HepG2 (cell line): ENCODE data around the gene TTLL6. TPM values are rescaled to one million over a fixed set of nuclear protein-coding genes. Genes with fewer than 3 reads are reported as not detected.

Experiments used
- ATAC-seq: fragments of 200-7000 bp; cut with Tn5 transposase; 3 replicates; pipeline ENCODE4 v1.9.1; 2020; ENCODE audit warnings: mild to moderate bottlenecking, moderate library complexity
- BruUV-seq: library from RNA; stranded (reverse); fragments of 400-500 nt; replicated peaks from 2 replicates; lab custom pipeline; 2021; lab: Mats Ljungman, UMichigan
- CTCF ChIA-PET: fragments of 300-600 bp; formaldehyde crosslinking; extraction: SDS; loops from one replicate; lab custom pipeline; 2021; ENCODE audit warnings: low total read pairs, inconsistent platforms, low intra/inter-chr PET ratio; lab: Yijun Ruan, JAX
- POLR2A ChIA-PET: fragments of 350-600 bp; sonication (Branson Sonifier 250); formaldehyde crosslinking; loops from one replicate; lab custom pipeline; 2020; ENCODE audit warnings: antibody characterized with exemption, inconsistent platforms; lab: Yijun Ruan, JAX
- DNase-seq: peaks from one replicate; pipeline ENCODE4 v3.0.0-alpha.2; 2015; ENCODE audit warnings: low spot score
- FAIRE-seq: peaks from 3 replicates; lab custom pipeline; 2011; peaks lifted over from hg19 to GRCh38; lab: Jason Lieb, UNC
- H2AFZ ChIP-seq: one replicate; pipeline ENCODE4 v1.6.1; 2011; ENCODE audit warnings: low read length, inconsistent platforms
- H3K27ac ChIP-seq: fragments of 300-600 bp; 3 replicates; pipeline ENCODE4 v1.8.0; 2011; ENCODE audit warnings: mixed run types, mild to moderate bottlenecking, mixed read lengths, low read length, inconsistent platforms; ENCODE audit not compliant: insufficient read depth; ENCODE audit errors: extremely low read length
- H3K27me3 ChIP-seq, 2 experiments: fragments of 200-600 bp in 1 of 2; 2 replicates in 1 of 2; 3 replicates in 1 of 2; pipeline versions ENCODE4 v1.6.0 to v1.8.0; 2011; ENCODE audit warnings: low read length in 2 of 2, mild to moderate bottlenecking in 2 of 2, moderate library complexity in 2 of 2, inconsistent platforms in 1 of 2; ENCODE audit not compliant: insufficient read depth in 2 of 2, control insufficient read depth in 1 of 2
- H3K36me3 ChIP-seq, 2 experiments: fragments of 200-600 bp in 1 of 2; replicated peaks in 1 of 2; 2 replicates in 1 of 2; 3 replicates in 1 of 2; pipeline versions ENCODE4 v1.5.1 to v1.8.0; 2011; ENCODE audit warnings: low read length in 2 of 2, inconsistent platforms in 1 of 2; ENCODE audit not compliant: insufficient read depth in 2 of 2, control insufficient read depth in 1 of 2
- H3K4me1 ChIP-seq: 2 replicates; pipeline ENCODE4 v1.5.1; 2012; ENCODE audit warnings: low read length, inconsistent platforms; ENCODE audit not compliant: insufficient read depth
- H3K4me2 ChIP-seq: 2 replicates; pipeline ENCODE4 v1.6.0; 2011; ENCODE audit warnings: low read depth, low read length, inconsistent platforms
- H3K4me3 ChIP-seq, 3 experiments: fragments of 200-600 bp in 1 of 3; sonication (generic), shearing (Covaris generic) in 1 of 3; replicated peaks in 1 of 3; 2 replicates each; pipeline ENCODE4 v1.5.1; 2011 to 2016; ENCODE audit warnings: low read length in 3 of 3, inconsistent platforms in 2 of 3, low read depth in 2 of 3, mild to moderate bottlenecking in 2 of 3, control low read depth in 1 of 3, mixed read lengths in 1 of 3; ENCODE audit not compliant: insufficient read depth in 1 of 3
- H3K79me2 ChIP-seq: one replicate; pipeline ENCODE4 v1.6.1; 2011; ENCODE audit warnings: low read length, inconsistent platforms; ENCODE audit not compliant: insufficient read depth
- H3K9ac ChIP-seq: 2 replicates; pipeline ENCODE4 v1.6.0; 2011; ENCODE audit warnings: mild to moderate bottlenecking, low read depth, low read length, inconsistent platforms; ENCODE audit not compliant: insufficient read depth
- H3K9me3 ChIP-seq: 2 replicates; pipeline ENCODE4 v1.5.1; 2012; ENCODE audit warnings: mild to moderate bottlenecking, low read length
- H4K20me1 ChIP-seq: 2 replicates; pipeline ENCODE4 v1.6.0; 2011; ENCODE audit warnings: inconsistent platforms, mild to moderate bottlenecking, low read length, moderate library complexity; ENCODE audit not compliant: insufficient read depth
- CBX5 ChIP-seq: sonication (generic); formaldehyde crosslinking; IDR thresholded peaks from 2 replicates; pipeline ENCODE4 v1.4.0; 2020; ENCODE audit warnings: missing genetic modification reagents, borderline replicate concordance
- ETV5 ChIP-seq: IDR thresholded peaks from 2 replicates; pipeline ENCODE4 v1.6.1; 2018; ENCODE audit warnings: missing biosample characterization, missing genetic modification reagents, inconsistent platforms, borderline replicate concordance
- HNF4G ChIP-seq, 2 experiments: sonication (generic) in 1 of 2; formaldehyde crosslinking in 1 of 2; IDR thresholded peaks; 2 replicates each; pipeline versions ENCODE4 v1.4.0 to v1.6.1; 2011 to 2020; ENCODE audit warnings: borderline replicate concordance in 2 of 2, low read depth in 2 of 2, mild to moderate bottlenecking in 2 of 2, low read length in 1 of 2, missing genetic modification reagents in 1 of 2, moderate library complexity in 1 of 2
- MAFG ChIP-seq: sonication (generic); formaldehyde crosslinking; IDR thresholded peaks from 2 replicates; pipeline ENCODE4 v1.5.1; 2020; ENCODE audit warnings: mild to moderate bottlenecking, missing genetic modification reagents
- NR2F2 ChIP-seq: IDR thresholded peaks from 2 replicates; pipeline ENCODE4 v1.6.1; 2012; ENCODE audit warnings: low read depth, inconsistent platforms, borderline replicate concordance
- NRL ChIP-seq: sonication (generic); formaldehyde crosslinking; IDR thresholded peaks from 2 replicates; pipeline ENCODE4 v1.5.0; 2020; ENCODE audit warnings: missing genetic modification reagents, mild to moderate bottlenecking, moderate library complexity, borderline replicate concordance
- SOX6 ChIP-seq, 2 experiments: fragments of 450-650 bp in 1 of 2; sonication (generic) in 1 of 2; formaldehyde crosslinking in 1 of 2; IDR thresholded peaks; 2 replicates each; pipeline versions ENCODE4 v1.4.0 to v1.6.1; 2017 to 2020; ENCODE audit warnings: antibody characterized with exemption in 1 of 2, mild to moderate bottlenecking in 1 of 2, missing genetic modification reagents in 1 of 2
- ZNF737 ChIP-seq: sonication (generic); formaldehyde crosslinking; IDR thresholded peaks from 2 replicates; pipeline ENCODE4 v1.5.0; 2020; ENCODE audit warnings: missing genetic modification reagents, mild to moderate bottlenecking, borderline replicate concordance
- WGBS: methylation state at CpG from one replicate; pipeline ENCODE4 v1.1.6; 2017; ENCODE audit warnings: low lambda C conversion rate; 5-methylcytosine and 5-hydroxymethylcytosine counted together
- in situ Hi-C: cut with HindIII; loops from 2 replicates; pipeline ENCODE4 v1.10.0; 2017; ENCODE audit warnings: low pct_unique_long_range_greater_than_20kb; ENCODE audit not compliant: extremely low pct_ligation_motif_present
- intact Hi-C: fragments of 100-400 bp; cut with micrococcal nuclease; formaldehyde crosslinking; loops from one replicate; pipeline ENCODE4 v1.10.0; 2022; ENCODE audit not compliant: unreplicated experiment
- polyA plus RNA-seq, 8 experiments: library from polyadenylated mRNA; depleted of rRNA in 3 of 8; stranded (reverse) in 7 of 8; unstranded in 1 of 8; fragments of >200 nt; fragmentation: Illumina TruSeq in 4 of 8; extraction: Trizol in 4 of 8; gene quantifications; 2 replicates each; pipeline versions ENCODE4 v1.2.1 to v1.2.3, GENCODE V29; 2011 to 2016; ENCODE audit warnings: low read depth in 4 of 8, missing spikeins in 1 of 8, mixed read lengths in 1 of 8; ENCODE audit not compliant: insufficient read depth in 1 of 8
- total RNA-seq, 5 experiments: library from RNA; depleted of rRNA; stranded (reverse); fragments of >200 nt; fragmentation: Illumina TruSeq; extraction: Trizol; gene quantifications; 2 replicates each; pipeline ENCODE4 v1.2.3, GENCODE V29; 2016; ENCODE audit warnings: low read depth in 1 of 5
- TF ChIP-seq, protein P1 (sequence below): sonication (generic); formaldehyde crosslinking; IDR thresholded peaks from 2 replicates; pipeline ENCODE4 v1.5.0; 2020; ENCODE audit warnings: missing genetic modification reagents, mild to moderate bottlenecking, borderline replicate concordance
- TF ChIP-seq, protein P2 (sequence below): sonication (generic); formaldehyde crosslinking; IDR thresholded peaks from 2 replicates; pipeline ENCODE4 v1.4.0; 2020; ENCODE audit warnings: missing genetic modification reagents, mild to moderate bottlenecking, borderline replicate concordance
- TF ChIP-seq, protein P3 (sequence below): sonication (generic); formaldehyde crosslinking; IDR thresholded peaks from 2 replicates; pipeline ENCODE4 v1.4.0; 2020; ENCODE audit warnings: missing genetic modification reagents
- TF ChIP-seq, protein P4 (sequence below): sonication (generic); formaldehyde crosslinking; IDR thresholded peaks from 2 replicates; pipeline ENCODE4 v1.8.1; 2023; ENCODE audit warnings: mild to moderate bottlenecking, moderate library complexity, missing genetic modification reagents

The TTLL6 gene
- total and polyA plus RNA-seq, 2 of the 13 experiments (the other 11 are each of a cell fraction or from before 2014, with no cell fraction given), result 0.04 to 0.08 TPM

DNA sequence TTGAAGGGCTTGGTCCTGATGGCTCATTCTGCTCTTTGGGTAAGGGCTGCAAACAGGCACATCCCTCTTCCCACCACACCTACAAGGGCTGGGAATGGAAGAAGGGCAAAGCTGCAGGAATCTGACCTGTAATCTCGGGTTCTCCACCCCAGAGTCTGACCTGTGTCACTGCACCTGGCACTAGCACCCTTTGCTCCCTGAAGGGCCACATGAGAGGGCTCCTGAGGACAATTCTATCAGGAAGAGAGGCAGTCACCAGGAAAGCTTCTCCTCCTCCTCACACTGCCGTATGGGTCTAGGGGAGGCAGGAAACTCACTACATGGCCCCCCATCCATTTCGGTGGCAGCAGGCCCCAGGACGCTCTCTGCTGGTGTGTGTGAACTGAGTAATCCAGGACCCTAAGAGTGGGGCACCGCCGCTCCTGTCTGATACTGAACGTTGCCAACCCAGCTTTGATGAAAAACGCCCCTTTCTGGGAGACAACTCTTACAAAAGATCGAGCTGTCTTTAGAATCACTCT, 26.4 kb downstream of the TTLL6 start:
- H4K20me1 ChIP-seq, result no peaks in the 10 kb centered on the region
- H3K4me1 ChIP-seq, result peaks cover 54% of the 10 kb centered on the region
- intact Hi-C loops, result loop anchor here (1.0 to 2.0 kb wide), 3 partner anchors 66 to 119 kb away; no protein-coding TSS in a partner anchor
- H3K27me3 ChIP-seq, result peaks cover 1 to 18% of the 10 kb centered on the region in 2 experiments; a peak in 3 of 5 replicates
- FAIRE-seq (no peak), DNase-seq (no peak), ATAC-seq (peak; percentile 48)
- no peak overlapping the region for H2AFZ ChIP-seq
- H3K9me3 ChIP-seq, result no peaks in the 10 kb centered on the region
- H3K4me3 ChIP-seq, result peak overlapping the region in 1 of 3 experiments; percentile 70; a peak in 1 of 6 replicates
- H3K27ac ChIP-seq, result no peak overlapping the region
- ChIA-PET CTCF (interaction anchor here (1.1 to 3.6 kb wide), 7 partner anchors 14 to 119 kb away, joined by 4 to 37 read pairs (median 12); partner anchors contain the start of gene PRAC2), POLR2A (interaction anchor here (1.1 to 1.4 kb wide), 3 partner anchors 9 to 102 kb away, joined by 3 to 5 read pairs (median 5); partner anchors contain the start of gene ATP5MC1)
- no peaks in the 10 kb centered on the region for H3K79me2 ChIP-seq
- H3K9ac ChIP-seq, result no peak overlapping the region
- no TSS peak for BruUV-seq
- peak overlapping the region; percentile 94 for H3K4me2 ChIP-seq
- no peaks in the 10 kb centered on the region for H3K36me3 ChIP-seq
- in situ Hi-C loops, result loop anchor here (5.0 kb wide), 1 partner anchor 118 kb away; no protein-coding TSS in a partner anchor
- WGBS, result 27% methylated on average over 9 of the region's 9 CpGs
- TF ChIP-seq HNF4G (IDR thresholded peaks at IDR 0.05; ENCODE audit: borderline replicate concordance, low read depth, low read length), result no peak
- no peak for TF ChIP-seq HNF4G (CRISPR knock-in tag; IDR thresholded peaks at IDR 0.05; ENCODE audit: borderline replicate concordance, low read depth)
- TF ChIP-seq NR2F2, result 0 out of 2 replicates have a peak, but pooled peaks have one; percentile 38
- TF ChIP-seq, protein P1, sequence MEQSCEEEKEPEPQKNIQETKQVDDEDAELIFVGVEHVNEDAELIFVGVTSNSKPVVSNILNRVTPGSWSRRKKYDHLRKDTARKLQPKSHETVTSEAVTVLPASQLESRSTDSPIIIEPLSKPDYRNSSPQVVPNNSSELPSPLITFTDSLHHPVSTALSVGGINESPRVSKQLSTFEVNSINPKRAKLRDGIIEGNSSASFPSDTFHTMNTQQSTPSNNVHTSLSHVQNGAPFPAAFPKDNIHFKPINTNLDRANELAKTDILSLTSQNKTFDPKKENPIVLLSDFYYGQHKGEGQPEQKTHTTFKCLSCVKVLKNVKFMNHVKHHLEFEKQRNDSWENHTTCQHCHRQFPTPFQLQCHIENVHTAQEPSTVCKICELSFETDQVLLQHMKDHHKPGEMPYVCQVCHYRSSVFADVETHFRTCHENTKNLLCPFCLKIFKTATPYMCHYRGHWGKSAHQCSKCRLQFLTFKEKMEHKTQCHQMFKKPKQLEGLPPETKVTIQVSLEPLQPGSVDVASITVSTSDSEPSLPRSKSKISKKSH, result peak; percentile 18; the same call in 1 of the 2 replicates
- peak; percentile 72; the same call in 1 of the 2 replicates for TF ChIP-seq ZNF737 (CRISPR knock-in tag)
- no peak for TF ChIP-seq ETV5 (CRISPR knock-in tag)
- TF ChIP-seq, protein P2, sequence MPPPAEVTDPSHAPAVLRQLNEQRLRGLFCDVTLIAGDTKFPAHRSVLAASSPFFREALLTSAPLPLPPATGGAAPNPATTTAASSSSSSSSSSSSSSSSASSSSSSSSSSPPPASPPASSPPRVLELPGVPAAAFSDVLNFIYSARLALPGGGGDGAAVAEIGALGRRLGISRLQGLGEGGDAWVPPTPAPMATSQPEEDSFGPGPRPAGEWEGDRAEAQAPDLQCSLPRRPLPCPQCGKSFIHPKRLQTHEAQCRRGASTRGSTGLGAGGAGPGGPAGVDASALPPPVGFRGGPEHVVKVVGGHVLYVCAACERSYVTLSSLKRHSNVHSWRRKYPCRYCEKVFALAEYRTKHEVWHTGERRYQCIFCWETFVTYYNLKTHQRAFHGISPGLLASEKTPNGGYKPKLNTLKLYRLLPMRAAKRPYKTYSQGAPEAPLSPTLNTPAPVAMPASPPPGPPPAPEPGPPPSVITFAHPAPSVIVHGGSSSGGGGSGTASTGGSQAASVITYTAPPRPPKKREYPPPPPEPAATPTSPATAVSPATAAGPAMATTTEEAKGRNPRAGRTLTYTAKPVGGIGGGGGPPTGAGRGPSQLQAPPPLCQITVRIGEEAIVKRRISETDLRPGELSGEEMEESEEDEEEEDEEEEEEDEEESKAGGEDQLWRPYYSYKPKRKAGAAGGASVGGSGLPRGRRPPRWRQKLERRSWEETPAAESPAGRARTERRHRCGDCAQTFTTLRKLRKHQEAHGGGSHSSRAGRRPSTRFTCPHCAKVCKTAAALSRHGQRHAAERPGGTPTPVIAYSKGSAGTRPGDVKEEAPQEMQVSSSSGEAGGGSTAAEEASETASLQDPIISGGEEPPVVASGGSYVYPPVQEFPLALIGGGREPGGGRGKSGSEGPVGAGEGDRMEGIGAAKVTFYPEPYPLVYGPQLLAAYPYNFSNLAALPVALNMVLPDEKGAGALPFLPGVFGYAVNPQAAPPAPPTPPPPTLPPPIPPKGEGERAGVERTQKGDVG, result no peak
- no peak for TF ChIP-seq MAFG
- TF ChIP-seq, protein P3, sequence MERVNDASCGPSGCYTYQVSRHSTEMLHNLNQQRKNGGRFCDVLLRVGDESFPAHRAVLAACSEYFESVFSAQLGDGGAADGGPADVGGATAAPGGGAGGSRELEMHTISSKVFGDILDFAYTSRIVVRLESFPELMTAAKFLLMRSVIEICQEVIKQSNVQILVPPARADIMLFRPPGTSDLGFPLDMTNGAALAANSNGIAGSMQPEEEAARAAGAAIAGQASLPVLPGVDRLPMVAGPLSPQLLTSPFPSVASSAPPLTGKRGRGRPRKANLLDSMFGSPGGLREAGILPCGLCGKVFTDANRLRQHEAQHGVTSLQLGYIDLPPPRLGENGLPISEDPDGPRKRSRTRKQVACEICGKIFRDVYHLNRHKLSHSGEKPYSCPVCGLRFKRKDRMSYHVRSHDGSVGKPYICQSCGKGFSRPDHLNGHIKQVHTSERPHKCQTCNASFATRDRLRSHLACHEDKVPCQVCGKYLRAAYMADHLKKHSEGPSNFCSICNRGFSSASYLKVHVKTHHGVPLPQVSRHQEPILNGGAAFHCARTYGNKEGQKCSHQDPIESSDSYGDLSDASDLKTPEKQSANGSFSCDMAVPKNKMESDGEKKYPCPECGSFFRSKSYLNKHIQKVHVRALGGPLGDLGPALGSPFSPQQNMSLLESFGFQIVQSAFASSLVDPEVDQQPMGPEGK, result peak; percentile 9; the same call in 1 of the 2 replicates
- TF ChIP-seq, protein P4, sequence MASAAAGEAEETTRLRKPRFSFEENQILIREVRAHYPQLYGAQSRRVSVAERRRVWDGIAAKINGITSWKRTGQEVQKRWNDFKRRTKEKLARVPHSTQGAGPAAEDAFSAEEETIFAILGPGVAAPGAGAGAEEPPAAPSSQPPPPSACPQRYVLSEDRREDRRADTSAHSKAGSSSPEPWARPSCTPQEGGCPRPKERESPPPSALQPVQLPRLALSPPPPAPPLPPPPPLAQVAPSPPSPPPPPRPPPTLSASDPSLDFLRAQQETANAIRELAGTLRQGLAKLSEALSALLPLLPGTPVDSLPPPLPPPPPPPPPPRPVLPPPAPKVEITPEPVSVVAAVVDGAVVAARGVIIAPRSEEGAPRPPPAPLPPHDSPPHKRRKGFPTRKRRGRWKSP, result 0 out of 2 replicates have a peak, but pooled peaks have one; percentile 51
- no peak for TF ChIP-seq CBX5 (CRISPR knock-in tag)
- TF ChIP-seq SOX6 (IDR thresholded peaks at IDR 0.05), result no peak
- peak; percentile 19; the same call in 1 of the 2 replicates for TF ChIP-seq SOX6 (CRISPR knock-in tag; IDR thresholded peaks at IDR 0.05)
- 0 out of 2 replicates have a peak, but pooled peaks have one; percentile 69 for TF ChIP-seq NRL
